Measurements from ENCODE around the gene CYBA.

The CYBA gene

DNA sequence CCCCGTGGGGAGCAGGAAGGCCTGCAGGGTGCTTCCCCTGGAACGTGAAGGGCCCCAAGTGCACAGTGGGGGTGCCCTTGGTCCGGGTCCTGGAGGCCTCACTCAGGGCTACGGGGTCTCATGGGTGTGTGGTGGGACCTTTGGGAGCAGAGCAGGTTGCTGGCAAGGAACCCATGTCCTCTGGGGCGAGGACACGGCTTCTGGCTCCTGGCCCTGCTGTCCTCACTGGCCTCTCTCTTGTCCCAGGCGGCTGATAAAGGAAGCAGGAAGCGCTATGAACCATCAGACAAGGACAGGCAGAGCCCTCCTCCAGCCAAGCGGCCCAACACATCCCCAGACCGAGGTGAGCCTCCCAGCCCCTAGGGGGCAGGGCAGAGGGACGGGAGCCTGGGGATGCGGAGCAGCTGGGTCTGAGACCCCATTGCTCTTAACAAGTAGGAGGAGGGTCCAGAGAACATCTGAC is 22.3 kb downstream of the CYBA start:
- DNase-seq (ENCODE audit: low spot score): peak; percentile 34

DNA sequence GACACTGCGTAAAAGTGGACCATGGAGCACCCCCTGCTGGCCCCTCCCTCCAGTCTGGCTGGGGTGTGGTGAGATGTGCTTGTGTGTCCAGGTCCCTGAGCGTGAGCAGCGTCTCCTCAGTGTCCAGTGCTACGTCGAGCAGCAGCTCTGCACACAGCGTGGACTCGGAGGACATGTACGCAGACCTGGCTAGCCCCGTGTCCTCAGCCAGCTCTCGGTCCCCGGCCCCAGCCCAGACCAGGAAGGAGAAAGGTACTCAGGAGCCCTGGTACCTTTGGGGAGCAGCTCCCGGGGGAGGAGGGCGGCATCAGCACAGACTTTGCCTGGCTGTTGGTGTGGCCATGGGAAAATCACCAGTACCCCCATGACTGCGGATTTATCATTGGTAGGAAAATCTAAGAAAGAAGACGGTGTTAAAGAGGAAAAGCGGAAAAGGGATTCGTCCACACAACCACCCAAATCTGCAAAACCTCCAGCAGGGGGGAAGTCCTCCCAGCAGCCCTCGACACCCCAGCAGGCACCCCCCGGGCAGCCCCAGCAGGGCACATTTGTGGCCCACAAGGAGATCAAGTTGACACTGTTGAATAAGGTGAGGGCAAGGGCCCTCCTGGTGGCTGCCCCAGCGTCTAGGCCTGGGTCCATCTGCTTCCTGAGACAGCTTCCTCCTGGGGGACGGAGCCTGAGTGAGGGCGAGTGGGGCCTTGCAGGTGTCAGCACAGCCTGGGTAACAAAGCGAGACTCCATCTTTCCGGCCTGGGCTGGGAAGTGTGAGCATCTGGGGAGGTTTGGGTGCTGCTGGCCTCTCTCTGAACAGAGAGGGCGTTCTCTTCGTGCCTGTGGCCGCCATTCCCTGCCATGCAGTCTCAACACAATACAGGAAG is 23.1 kb downstream of the CYBA start:
- DNase-seq (ENCODE audit: low spot score): no peak

DNA sequence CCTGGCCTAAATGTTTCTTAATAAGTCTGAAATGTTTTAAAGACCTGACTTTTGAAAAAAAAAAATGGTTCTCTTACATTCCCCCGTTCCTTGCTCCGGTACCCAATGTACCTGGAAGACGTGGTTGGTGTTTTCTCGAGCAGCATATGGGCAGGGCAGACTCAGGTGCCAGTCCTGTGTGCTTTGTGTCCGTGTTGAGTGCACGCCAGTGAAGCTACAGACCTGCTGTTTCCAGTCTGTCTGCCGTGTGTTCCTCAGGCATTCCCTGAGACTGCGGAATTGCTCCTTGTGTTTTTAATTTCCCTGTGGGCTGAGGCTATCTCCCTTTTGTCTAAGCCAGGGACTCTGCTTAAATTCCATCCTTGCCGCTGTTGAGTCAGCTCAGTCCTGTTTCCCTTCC is 24.2 kb downstream of the CYBA start:
- no peak for DNase-seq (ENCODE audit: low spot score)

DNA sequence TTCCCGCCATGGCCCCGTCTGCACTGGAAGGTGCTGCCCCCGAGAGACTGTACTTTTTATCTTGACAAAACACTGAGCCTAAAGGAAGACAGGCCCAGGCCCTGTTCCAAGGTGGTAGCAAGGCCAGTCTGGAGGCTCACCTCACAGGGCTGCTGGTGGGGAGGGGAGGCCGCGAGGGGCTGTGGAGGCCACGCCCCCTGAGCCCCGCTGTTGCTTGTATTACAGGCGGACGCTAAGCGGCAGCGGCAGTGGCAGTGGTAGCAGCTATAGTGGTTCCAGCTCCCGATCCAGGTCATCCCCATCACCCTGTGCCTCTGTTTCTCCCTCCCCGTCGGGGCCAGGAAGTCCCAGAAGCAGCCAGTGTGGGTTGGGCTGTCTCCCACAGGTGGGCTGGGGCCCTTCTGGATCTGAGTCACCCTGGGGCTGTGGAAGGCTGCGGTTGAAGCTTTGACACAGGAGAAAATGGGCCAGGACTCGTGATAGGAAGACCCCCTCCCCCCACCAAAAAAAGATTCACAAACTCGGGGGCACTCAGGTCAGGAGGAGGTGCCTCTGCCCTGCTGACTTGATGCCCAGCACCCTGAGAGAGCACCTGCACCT is 25.8 kb downstream of the CYBA start:
- DNase-seq (ENCODE audit: low spot score): no peak

DNA sequence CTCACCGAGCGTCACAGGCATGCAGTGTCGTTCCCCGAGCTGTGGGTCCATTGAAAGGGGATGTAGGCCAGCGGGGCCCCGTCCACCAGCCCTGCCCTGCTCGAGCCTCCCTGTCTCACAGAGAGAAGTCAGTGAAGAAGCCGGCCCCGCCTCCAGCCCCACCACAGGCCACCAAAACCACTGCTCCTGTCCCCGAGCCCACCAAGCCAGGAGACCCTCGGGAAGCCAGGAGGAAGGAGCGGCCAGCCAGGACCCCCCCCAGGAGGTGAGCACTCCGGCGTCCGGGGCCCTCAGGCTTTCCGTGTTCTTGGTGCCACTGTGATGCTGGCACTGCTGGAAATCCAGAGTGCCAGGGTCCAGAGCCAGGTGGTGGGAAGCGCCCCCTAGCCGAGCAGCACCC is 26.4 kb downstream of the CYBA start:
- DNase-seq (ENCODE audit: low spot score): no peak

DNA sequence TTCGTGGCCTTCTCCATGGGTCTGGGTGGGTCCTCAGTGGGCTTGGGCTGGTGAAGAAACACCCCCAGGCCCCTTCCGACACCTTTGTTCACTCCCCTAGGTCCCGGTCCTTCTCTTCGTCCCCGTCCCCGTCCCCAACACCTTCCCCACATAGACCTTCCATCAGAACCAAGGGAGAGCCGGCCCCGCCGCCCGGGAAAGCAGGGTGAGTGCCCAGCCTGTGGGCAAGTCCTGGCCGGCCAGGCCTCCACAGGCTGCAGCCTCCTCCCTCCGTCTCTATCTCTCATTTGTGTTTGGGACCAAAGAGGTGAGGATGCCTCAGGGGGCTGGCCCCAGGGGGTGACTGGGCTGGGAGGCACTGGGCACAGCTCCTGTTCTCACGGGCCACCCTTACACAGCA is 27.0 kb downstream of the CYBA start:
- DNase-seq (ENCODE audit: low spot score): no peak

DNA sequence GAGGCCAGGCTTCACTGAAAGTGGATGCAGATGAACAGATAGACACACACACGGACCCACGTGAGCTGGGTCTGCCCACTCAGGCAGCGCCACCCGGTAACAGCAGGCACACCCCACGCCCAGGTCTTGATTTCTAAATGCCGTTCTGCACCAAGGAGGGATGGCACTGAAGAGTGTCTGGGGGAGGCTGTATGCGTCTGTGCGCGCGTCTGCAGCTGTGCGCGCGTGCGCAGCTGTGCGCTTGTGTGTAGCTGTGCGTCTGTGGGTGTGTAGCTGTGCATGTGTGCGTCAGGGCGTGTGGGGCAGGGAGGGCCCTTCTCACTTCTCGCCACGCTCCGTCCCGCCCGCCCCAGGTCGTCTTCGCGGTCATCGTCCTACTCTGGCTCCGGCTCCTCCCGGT is 28.0 kb downstream of the CYBA start:
- no peak for DNase-seq (ENCODE audit: low spot score)

DNA sequence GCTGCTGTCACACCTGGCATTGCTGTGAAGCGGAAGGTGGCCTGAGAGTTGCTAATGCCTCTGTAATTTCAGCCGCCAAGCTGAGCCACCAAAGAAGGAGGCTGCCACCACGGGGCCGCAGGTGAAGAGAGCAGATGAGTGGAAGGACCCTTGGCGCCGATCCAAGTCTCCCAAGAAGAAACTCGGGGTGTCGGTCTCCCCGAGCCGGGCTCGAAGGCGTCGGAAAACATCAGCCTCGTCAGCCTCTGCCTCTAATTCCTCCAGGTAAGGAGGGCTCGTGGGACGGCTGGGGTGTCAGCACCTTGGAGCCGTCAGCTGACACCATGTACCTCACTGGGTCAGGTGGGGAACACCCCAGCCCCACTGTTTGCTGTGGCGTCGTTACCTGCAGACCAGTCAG is 28.7 kb downstream of the CYBA start:
- no peak for DNase-seq (ENCODE audit: low spot score)

DNA sequence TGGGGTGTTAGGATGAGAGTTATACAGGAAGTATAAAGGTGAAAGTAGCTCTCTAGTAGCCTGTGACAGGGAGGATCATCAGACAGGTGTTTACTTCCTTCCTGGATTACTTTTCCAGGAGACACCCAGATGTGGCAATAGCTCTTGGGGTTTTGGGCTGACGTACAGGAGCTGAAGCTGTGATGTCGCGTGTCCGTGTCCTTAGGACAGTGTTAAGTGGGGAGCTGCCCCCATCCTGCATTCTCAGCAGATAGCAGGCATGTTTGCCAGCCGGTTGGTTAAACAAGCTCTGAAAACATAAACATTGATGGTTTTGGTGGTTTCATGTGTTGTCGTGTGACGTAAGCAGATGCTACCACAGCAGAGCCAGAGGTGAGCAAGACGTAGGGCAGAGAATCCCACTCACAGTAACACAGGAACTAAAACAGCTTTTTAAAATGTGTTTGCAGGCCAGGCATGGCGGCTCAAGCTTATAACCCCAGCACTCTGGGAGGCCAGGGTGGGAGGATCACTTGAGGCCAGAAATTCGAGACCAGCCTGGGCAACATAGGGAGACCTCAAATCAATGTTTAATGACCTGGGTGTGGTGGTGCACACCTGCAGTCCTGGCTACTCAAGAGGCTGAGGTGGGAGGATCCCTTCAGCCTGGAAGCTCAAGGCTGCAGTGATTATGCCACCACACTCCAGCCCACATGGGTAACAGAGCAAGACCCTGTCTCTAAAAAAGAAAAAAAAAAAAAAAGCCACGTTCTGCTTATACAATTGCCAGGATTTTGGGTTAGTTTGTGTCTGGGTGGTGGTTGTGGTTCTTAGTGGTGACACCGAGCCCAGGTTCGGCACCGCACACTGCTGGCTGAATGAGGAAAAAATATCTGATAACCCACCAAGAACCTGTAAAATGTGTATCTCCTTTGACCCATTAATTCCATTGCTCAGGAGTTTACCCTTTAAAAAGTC is 30.7 kb downstream of the CYBA start:
- no peak for DNase-seq (ENCODE audit: low spot score)

DNA sequence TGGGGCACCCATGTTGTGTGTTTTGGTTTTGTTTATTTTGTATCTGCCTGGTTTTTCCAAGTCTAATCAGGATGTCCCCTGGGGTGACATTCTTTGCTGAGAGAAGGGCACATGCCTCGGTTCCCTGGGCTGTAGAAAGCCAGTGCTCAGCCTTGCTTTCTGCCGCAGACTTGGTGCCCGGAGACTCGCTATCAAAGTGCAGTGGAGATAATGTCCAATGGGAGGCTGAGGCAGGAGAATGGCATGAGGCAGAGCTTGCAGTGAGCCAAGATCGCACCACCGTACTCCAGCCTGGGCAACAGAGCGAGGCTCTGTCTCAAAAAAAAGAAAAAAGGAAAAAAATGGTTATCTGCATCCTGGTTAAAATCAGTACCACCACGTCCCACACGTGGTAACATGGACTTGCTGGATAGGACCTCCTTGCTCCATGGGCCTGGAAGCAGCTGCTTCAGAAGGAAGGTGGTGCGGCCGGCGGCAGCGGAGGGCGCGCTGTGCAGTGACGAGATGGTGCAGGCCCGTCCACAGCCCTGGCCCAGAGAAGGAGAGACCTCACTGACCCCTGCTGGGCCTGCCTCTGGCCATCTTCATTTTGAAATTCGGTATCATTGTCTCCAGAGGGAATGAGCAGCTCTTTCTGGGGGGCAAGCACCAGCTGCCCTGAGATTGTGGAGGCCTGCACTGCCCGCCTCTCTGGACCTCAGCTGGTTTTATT is 31.7 kb downstream of the CYBA start:
- DNase-seq (ENCODE audit: low spot score): no peak

DNA sequence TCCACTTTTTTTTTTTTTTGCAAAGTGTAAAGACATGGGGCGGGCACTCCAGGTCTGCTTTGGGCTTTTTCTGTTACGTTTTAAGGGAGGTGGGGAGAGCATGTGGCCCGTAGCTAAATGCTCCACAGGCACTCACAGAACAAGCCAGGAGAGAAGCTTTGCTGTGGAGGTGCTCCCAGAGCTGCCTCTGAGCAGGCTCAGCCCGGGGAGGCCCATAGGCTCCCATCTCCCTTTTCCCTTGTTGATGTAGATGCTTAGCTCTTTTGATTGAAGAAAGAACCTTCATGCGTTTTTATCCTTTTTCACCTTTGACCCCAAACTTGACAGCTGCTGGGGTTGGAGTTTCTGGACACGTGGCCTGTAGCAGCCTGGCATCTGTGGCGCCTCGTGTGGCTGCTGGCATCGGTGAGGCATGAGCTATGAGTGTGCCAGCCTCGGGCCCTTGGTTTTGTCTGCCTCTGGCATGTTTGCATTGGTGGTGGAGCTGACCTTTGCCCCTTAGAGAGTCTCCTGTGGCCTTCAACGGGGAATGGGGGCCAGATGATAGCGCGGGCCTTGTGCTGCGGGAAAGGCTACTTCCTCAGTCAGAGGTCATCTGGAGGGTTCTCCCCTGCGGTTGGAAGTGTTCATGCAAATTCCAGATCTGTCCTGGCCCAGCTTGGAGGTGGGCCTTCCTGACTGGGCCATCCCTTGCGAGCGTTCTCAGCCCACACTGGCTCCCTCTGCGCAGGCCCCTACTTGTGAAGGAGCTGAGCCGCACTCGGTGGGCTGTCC is 32.5 kb downstream of the CYBA start:
- no peak for DNase-seq (ENCODE audit: low spot score)

DNA sequence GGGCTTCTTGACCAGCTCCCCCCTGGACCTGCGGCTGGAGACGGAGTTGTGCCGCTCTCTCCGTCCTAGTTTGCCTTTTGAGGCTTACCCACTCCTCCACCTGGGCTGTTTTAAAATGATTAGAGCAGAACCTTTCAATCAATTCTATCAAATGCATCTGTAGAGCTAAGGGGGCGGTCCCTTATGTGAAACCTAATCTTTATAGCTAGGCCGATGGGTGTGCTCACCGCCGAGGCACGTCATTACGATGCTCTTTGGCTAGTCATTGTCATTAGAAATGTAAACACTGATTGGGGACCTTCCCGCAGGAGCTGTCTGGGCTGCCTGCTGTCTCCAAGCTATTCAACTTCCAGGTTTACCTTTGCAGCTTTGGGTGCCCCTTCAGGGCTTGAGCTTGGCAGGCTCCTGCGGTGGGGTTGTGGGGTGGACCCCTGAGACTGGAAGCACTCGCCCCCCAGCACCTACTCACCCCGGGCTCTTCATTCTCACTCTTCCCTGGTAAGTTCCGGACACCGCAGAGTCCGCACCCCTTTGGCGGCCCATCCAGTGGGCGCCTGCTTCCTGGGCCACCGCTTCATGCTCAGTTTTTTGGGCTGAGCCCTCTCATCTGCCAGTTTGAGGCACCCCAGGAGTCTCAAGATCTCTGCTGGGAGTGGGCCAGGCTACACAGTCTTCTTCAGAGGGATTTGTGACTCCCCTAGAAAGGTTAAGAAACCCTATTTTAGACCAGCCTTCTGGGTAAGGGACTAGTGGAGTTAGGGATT is 33.4 kb downstream of the CYBA start:
- no peak for DNase-seq (ENCODE audit: low spot score)

DNA sequence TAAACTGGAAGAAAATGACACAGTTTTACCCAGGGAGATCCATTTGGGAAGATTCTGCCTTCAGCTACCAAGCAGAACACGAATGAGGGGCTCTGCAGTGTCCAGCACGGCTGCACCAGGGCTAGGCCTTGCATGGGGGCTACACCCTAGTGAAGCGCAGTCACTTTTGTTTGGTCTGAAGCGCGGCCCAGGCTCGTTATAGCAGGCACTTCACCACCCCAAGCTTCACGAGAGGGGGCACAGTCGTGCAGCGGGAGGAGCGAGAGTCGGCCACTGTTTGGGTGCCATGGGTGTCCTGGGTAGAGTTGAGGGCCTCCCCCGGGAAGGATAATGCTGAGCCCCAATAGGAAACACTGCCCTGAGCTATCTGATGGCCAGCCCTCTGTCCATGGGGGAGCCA is 34.1 kb downstream of the CYBA start:
- no peak for DNase-seq (ENCODE audit: low spot score)

DNA sequence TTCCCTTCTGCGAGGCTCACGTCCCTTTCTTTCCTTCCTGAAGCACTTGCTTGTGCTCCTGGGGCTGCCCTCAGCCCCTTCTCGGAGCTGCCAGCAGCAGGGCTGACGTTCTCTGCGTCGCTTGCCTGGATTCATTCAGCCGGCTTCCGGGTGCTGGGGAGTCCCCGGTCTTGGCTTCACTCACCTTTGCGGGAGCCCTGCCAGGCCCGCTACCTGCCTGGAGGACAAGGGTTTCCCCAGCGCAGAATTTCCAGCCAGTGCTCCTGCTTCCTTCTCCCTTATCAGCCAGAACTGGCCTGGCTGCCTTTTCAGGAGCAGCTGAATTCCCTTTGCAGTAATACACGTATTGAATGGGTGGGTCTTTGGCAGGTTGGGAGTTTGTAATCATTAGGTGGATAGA is 34.5 kb downstream of the CYBA start:
- no peak for DNase-seq (ENCODE audit: low spot score)

DNA sequence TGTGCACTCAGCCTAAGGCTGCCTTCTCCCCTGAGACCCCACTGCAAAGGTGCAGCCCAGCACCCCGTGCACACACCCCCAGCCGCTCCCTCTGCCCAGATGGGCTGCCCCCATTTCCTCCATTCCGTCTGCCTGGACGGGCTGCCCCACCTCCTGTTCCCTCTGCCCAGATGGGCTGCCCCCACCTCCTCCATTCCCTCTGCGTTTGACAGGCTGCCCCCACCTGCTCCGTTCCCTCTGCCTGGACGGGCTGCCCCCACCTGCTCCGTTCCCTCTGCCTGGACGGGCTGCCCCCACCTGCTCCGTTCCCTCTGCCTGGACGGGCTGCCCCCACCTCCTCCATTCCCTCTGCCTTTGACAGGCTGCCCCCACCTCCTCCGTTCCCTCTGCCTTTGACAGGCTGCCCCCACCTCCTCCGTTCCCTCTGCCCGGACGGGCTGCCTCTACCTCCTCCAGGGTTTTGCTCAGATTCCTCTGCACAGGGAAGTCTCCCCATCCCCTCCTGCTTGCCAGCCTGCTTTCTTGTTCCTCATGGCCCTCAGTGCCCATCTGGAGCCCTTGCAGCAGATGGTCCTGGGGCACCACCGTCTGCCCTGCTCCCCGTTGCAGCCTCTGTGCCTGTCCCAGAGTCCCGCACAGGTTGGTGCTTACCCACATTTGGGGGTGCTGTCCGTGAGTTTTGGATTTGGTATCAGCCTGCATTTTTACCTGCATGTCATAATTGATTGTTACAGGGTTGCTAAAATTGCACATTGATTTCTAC is 35.9 kb downstream of the CYBA start:
- DNase-seq (ENCODE audit: low spot score): no peak

DNA sequence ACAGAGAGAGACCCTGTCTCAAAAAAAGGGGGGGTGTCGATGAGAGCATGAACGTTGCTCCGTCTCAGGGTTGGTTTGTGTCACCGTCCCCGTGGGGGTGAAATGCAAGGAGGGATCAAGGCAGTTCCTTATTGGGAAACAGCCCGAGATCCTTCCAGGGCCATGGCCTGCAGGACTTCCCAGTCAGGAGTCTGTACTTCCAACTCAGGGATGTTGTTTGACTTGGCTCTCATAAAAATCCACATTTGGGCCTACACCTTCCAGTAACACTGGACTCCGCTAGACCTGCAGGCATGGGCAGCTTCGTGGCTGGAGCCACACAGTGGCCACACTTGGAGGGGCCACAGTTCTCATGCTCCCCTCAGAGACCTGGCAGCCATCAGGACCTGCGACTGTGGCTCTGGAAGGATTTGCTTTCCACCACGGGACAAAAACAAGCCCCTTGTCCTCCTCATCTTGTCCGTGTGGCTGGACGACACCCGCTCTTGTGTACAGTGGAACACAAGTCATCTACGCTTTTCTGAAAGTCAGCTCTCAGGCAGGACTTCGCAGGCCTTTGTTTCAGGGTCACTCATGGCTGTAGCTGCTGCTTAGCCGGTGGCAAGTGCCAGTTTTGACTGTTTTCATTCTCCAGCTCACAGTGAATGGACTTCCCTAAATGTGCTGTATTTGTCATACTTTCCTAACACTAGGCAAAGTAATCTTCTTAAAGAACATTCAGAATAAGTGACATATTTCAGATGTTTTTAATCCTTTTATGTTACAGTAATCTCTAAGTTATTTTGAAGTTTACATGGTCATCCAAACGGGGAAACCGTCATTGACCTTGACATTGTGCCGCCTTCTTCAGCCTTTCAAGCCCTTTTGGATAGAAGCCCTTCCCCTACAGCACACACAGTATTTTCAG is 36.7 kb downstream of the CYBA start:
- no peak for DNase-seq (ENCODE audit: low spot score)

DNA sequence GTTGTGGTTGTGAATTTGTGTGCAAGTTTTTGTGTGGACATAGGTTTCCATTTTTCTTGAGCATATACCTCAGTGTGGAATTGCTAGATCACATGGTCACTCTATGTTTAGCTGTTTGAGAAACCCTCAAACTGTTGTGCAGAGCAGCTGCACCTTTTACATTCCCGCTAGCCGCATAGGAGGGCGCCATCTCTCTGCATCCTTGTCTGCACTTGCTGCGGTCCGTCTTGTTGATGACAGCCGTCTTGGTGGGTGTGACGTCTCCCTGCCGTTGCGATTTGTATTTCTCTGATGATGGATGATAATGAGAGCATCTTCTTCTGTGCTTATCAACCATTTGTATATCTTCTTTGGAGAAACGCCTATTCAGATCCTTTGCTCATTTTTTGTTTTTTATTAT is 37.6 kb downstream of the CYBA start:
- no peak for DNase-seq (ENCODE audit: low spot score)

Data from AG20443 (cell line).